Ascending aorta (tissue), 2 donors: ENCODE measurements around the gene RMI2. TPM values are rescaled to one million over a fixed set of nuclear protein-coding genes. Genes with fewer than 3 reads are reported as not detected.
"Not testable (repeated sequence)": the region's sequence is repeated elsewhere in the genome, so short reads cannot be mapped to it uniquely, and the experiment has no call there.

Experiments
- DNase-seq, 2 donors: peaks; one replicate each; pipeline ENCODE4 v3.0.0-alpha.2; 2019; ENCODE audit warnings: low spot score in 2 of 2
- H3K27ac ChIP-seq, 2 donors: fragments of 200-600 bp; sonication (generic); one replicate each; pipeline ENCODE4 v1.5.1; 2016 to 2017; ENCODE audit warnings: mild to moderate bottlenecking in 1 of 2
- H3K27me3 ChIP-seq: fragments of 200-600 bp; sonication (generic); one replicate; pipeline ENCODE4 v1.5.1; 2017
- H3K36me3 ChIP-seq, 2 donors: fragments of 200-600 bp; sonication (generic); one replicate each; pipeline ENCODE4 v1.5.1; 2016
- H3K4me1 ChIP-seq, 2 donors: fragments of 200-600 bp; sonication (generic); one replicate each; pipeline ENCODE4 v1.5.1; 2016 to 2017; ENCODE audit warnings: mild to moderate bottlenecking in 1 of 2
- H3K4me3 ChIP-seq, 2 donors: fragments of 200-600 bp; sonication (generic); one replicate each; pipeline ENCODE4 v1.5.1; 2016 to 2017; ENCODE audit warnings: mild to moderate bottlenecking in 1 of 2
- H3K9me3 ChIP-seq, 2 donors: fragments of 200-600 bp; sonication (generic); one replicate each; pipeline ENCODE4 v1.5.1; 2016
- intact Hi-C: fragments of 100-400 bp; cut with DNase I; formaldehyde crosslinking; loops from one replicate; pipeline ENCODE4 v1.15.1; 2023
- total RNA-seq: library from RNA; depleted of rRNA; stranded (reverse); fragments of >200 nt; gene quantifications from one replicate; pipeline ENCODE4 v1.1.0, GENCODE V29; 2016
- TF ChIP-seq, protein P1 (sequence below), 3 experiments: fragments of 200-600 bp in 2 of 3; fragments of 450-650 bp in 1 of 3; sonication (generic) in 2 of 3; IDR thresholded peaks; one replicate each; pipeline ENCODE4 v1.5.1; 2016 to 2019; ENCODE audit warnings: antibody characterized with exemption in 3 of 3, mild to moderate bottlenecking in 1 of 3, moderate library complexity in 1 of 3

RMI2 gene
- total RNA-seq, 1 donor from 2014 or later, result not detected

DNA sequence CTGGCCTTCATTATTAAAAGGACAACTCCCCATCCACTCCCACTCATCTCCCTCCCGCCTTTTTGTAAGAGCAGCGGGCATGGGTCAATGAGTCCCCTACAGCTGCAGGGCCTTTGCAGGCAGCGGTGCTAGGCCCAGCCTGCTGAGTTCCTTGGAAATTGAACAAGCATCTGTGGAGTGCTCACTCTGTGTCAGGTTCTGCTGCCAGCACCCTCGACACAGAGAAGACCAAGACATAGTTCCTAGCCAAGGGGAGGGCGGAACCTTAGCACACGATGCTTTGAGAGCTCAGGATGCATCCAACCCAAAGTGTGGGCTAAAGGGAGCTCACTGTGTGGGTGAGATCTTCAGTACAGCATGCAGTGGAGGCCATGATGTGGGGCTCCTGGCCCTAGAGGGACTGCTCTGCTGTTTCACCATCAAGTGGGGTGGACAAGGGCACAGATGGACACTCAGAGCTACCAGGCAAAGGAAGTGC lies 27.6 kb downstream of the RMI2 start:
- Histone ChIP-seq H3K4me1 (no peaks in the 10 kb centered on the region), H3K27ac (no peak overlapping the region), H3K36me3 (no peaks in the 10 kb centered on the region), H3K4me3 (no peak overlapping the region), H3K27me3 (no peaks in the 10 kb centered on the region), H3K9me3 (no peaks in the 10 kb centered on the region)
- intact Hi-C loops, result no loop called here
- TF ChIP-seq, protein P1, sequence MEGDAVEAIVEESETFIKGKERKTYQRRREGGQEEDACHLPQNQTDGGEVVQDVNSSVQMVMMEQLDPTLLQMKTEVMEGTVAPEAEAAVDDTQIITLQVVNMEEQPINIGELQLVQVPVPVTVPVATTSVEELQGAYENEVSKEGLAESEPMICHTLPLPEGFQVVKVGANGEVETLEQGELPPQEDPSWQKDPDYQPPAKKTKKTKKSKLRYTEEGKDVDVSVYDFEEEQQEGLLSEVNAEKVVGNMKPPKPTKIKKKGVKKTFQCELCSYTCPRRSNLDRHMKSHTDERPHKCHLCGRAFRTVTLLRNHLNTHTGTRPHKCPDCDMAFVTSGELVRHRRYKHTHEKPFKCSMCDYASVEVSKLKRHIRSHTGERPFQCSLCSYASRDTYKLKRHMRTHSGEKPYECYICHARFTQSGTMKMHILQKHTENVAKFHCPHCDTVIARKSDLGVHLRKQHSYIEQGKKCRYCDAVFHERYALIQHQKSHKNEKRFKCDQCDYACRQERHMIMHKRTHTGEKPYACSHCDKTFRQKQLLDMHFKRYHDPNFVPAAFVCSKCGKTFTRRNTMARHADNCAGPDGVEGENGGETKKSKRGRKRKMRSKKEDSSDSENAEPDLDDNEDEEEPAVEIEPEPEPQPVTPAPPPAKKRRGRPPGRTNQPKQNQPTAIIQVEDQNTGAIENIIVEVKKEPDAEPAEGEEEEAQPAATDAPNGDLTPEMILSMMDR (IDR thresholded peaks at IDR 0.05), result no peak
- no peak for DNase-seq

DNA sequence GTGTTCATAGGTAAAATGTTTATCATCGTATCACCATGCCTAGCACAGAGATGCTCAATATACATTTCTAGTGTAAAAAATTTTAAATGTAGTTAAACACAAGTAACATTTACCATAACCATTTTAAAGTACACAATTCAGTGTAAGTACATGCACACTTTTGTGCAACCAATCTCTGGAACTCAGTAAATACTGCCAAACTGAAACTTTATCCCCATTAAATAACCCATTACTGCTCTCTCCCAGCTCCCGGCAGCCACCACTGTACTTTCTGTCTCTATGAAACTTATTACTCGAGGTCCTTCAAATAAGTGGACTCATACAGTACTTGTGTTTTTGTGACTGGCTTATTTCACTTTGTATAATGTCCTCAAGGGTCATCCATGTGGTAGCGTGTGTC lies 29.0 kb downstream of the RMI2 start:
- no peaks in the 10 kb centered on the region for H3K9me3 ChIP-seq
- intact Hi-C loops, result no loop called here
- TF ChIP-seq, protein P1 (IDR thresholded peaks at IDR 0.05), result no peak
- H3K4me1 ChIP-seq, result no peaks in the 10 kb centered on the region
- H3K27ac ChIP-seq, result no peak overlapping the region
- no peak overlapping the region for H3K4me3 ChIP-seq
- no peaks in the 10 kb centered on the region for H3K27me3 ChIP-seq
- no peaks in the 10 kb centered on the region for H3K36me3 ChIP-seq
- DNase-seq, result no peak

DNA sequence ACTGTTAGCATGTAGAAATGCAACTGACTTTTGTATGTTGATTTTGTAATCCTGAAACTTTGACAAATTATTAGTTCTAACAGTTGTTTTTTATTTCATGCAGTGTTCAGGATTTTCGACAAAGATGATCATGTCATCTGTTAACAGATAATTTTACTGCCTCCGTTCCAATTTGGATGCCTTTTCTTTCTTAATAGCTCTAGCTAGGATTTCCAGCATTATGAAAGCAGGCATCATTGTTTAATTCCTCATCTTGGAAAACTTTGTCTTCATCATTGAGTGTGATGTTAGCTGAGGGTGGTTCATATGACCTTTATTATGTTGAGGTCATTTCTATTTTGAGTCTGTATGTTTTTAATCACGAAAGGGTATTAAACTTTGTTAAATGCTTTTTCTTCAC lies 31.9 kb downstream of the RMI2 start:
- no peaks in the 10 kb centered on the region for H3K4me1 ChIP-seq
- intact Hi-C loops, result no loop called here
- no peak overlapping the region for H3K27ac ChIP-seq
- TF ChIP-seq, protein P1 (IDR thresholded peaks at IDR 0.05), result no peak
- H3K9me3 ChIP-seq, result no peaks in the 10 kb centered on the region
- DNase-seq, result no peak
- no peak overlapping the region for H3K4me3 ChIP-seq
- H3K27me3 ChIP-seq, result no peaks in the 10 kb centered on the region
- no peaks in the 10 kb centered on the region for H3K36me3 ChIP-seq

DNA sequence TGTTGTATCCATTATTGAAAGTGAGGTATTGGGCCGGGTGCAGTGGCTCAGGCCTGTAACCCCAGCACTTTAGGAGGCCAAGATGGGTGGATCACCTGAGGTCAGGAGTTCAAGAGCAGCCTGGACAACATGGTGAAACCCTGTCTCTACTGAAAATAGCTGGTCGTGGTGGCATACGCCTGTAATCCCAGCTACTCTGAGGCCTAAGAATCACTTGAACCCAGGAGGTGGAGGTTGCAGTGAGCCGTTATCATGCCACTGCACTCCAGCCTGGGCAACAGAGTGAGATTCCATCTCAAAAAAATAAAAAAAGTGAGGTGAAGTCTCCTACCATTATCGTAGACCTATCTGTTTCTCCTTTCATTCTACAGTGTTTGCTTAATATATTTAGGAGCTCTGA lies 33.7 kb downstream of the RMI2 start:
- DNase-seq, intact Hi-C loops, H3K9me3 ChIP-seq, H3K4me3 ChIP-seq, H3K27me3 ChIP-seq, H3K4me1 ChIP-seq, H3K27ac ChIP-seq, H3K36me3 ChIP-seq: not testable (repeated sequence)

DNA sequence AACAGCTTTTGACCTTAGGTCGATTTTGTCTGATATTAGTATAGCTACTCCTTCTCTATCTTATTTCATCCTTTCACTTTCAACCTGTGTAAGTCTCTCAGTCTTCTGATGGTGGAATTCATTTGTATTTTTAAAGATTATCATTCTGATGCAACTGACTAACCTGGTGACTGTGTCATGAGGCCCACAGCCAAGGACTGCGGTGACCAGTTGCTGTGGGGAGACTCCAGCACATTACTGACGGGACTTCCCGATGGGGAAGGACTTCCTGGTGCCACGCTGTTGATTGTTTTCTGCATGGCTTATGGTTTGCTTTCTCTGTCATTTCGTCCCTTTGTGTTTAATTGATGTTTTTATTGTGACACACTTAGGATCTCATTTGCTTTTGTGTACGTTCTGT lies 34.2 kb downstream of the RMI2 start:
- Histone ChIP-seq H3K27me3 (no peaks in the 10 kb centered on the region), H3K4me3 (no peak overlapping the region), H3K27ac (no peak overlapping the region), H3K4me1 (no peaks in the 10 kb centered on the region), H3K36me3 (no peaks in the 10 kb centered on the region), H3K9me3 (no peaks in the 10 kb centered on the region)
- intact Hi-C loops, result no loop called here
- TF ChIP-seq, protein P1 (IDR thresholded peaks at IDR 0.05), result no peak
- DNase-seq, result no peak

DNA sequence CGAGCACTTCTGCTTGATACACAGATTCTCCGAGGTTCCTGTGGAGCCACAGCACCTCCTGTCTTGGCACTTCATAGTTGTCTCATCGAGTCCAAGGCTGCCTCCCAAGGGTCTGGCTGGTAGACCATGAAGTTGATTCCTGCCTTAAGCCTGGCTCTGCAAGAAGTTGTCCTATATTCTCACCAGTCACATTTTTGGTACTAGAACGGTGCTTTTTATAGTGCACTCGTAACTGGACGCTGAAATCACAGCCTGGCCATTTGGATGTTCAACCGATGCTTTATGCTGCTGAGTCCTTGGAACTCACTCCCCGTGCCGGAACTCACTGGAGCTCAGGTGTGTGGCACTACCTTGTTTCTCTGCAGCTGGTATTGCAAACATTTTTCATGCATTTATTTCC lies 35.6 kb downstream of the RMI2 start:
- no peaks in the 10 kb centered on the region for H3K9me3 ChIP-seq
- no peaks in the 10 kb centered on the region for H3K36me3 ChIP-seq
- no peak for DNase-seq
- no peaks in the 10 kb centered on the region for H3K27me3 ChIP-seq
- no peaks in the 10 kb centered on the region for H3K4me1 ChIP-seq
- no peak overlapping the region for H3K27ac ChIP-seq
- H3K4me3 ChIP-seq, result no peak overlapping the region
- TF ChIP-seq, protein P1 (IDR thresholded peaks at IDR 0.05), result no peak
- intact Hi-C loops, result no loop called here
